OCI-LY1 (cell line): ENCODE data around the gene UCN2.

Source experiments
- CTCF ChIP-seq: fragments of 200-600 bp; sonication (generic), shearing (Covaris generic); IDR thresholded peaks from 2 replicates; pipeline ENCODE4 v1.5.1; 2017; ENCODE audit warnings: mild to moderate bottlenecking, antibody characterized with exemption, low read length, moderate library complexity, mixed read lengths
- EZH2 ChIP-seq: fragments of 200-600 bp; sonication (generic), shearing (Covaris generic); IDR thresholded peaks from 2 replicates; pipeline ENCODE4 v1.8.0; 2017; ENCODE audit warnings: borderline replicate concordance, mixed run types, mild to moderate bottlenecking, antibody characterized with exemption, low read length, moderate library complexity, mixed read lengths

GRCh38 chr3:48519277-48519643 lies 44.3 kb downstream of the UCN2 start:
- TF ChIP-seq CTCF = no peak
- TF ChIP-seq EZH2 = no peak
